ENCODE results near the gene BRAF.
"Not testable (repeated sequence)": the region's sequence is repeated elsewhere in the genome, so short reads cannot be mapped to it uniquely, and the experiment has no call there.

Gene BRAF

GRCh38 chr7:140873434-140873833, 51.3 kb downstream of the BRAF start:
- DNase-seq: no peak

DNA sequence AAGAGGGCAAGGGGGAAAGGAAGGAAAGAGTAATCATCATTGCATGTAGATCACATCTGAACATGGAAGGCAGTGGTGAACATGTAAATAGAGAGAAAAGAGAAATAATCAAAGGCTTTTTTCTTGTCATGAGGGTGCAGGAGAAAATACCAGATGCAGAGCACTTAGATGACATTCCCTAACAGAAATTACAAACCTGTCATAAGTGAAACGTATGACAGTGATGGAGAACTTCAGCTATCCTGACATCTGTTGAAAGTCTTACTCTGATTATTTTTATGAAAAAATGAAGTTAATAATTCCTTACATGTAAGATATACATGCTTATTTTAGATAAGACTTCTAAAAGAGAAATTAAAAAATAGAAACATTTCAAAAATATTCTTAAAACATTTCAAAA, 54.7 kb downstream of the BRAF start:
- no peak for DNase-seq

GRCh38 chr7:140869430-140869829, 55.3 kb downstream of the BRAF start:
- no peak for DNase-seq

- no peak for DNase-seq
Measured at GRCh38 chr7:140867467-140868462, 57.0 kb downstream of the BRAF start.

DNA sequence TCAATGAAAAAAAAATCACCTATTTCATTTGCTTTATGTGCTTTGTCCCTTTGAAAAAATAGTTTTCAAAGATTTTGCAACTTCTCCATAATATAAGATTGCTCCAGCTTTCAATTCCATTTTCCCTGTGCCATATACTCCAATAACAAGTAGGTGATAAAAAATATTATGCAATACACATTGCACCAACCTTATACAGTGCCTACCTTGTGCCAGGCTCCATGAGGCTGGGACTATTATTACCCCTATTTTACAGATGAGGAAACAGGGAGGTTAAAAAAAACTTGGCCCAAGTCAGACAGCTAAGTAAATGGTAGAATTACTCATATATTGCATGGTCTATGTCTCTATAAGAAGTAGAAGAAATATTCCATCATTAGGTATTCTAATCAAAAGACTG, 57.8 kb downstream of the BRAF start:
- no peak for DNase-seq

DNA sequence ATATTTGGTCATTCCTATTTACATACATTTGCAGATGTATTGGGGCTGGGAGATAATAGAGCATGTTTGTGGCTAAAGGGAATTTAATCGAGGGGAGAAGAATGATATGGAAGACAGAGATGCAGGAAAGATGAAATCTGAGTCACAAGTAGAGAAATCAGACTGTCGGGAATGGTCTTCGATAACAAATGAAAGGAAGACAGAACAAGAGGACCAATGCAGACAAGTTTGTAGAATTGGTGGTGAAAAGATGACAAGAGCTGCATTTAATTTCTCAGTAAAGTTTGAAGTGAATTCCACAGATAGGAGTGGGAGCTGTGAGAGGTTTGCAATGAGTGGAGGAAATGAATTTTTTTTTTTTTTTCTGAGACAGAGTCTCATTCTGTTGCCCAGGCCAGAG, 60.0 kb downstream of the BRAF start:
- no peak for DNase-seq

- DNase-seq: no peak
Measured at GRCh38 chr7:140863867-140864266, 60.9 kb downstream of the BRAF start.

GRCh38 chr7:140863184-140863583, 61.5 kb downstream of the BRAF start:
- no peak for DNase-seq

DNA sequence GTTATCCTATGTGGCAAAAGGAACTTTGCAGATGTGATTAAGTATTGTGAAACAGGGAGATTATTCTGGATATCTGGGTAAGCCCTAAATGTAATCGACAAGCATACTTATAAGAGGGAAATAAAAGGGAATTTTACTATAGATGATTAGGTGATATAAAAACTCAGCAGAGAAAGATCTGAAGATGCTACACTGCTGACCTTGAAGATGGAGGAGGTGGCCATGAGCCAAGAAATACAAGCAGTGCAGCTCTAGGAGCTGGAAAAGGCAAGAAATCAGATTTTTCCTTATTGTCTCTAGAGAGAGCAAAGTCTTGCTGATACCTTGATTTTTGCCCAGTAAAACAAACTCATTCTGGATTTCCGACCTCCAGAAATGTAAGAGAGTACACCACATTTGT, 67.7 kb downstream of the BRAF start:
- no peak for DNase-seq

GRCh38 chr7:140841166-140841715, 83.5 kb downstream of the BRAF start:
- no peak for DNase-seq

GRCh38 chr7:140831724-140832123, 93.0 kb downstream of the BRAF start:
- no peak for DNase-seq

DNA sequence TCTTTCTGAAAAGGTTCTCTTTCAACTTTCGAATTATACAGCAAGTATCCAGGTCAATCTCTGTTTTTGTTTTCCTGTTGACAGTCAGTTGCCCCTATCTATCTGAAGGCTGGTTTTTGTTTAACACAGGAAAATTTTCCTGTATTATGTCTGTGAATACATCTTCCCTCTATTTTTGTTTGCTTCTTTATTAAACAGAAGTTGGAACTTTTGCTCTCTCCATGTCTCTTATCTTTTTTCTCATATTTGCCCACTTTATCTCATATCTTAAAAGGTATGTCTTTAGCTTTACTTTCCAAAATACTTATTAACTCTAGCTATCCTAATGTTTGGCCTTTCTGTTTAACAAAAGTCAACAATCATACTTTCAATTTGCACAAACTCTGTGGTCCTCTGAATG, 95.0 kb downstream of the BRAF start:
- DNase-seq: no peak

DNA sequence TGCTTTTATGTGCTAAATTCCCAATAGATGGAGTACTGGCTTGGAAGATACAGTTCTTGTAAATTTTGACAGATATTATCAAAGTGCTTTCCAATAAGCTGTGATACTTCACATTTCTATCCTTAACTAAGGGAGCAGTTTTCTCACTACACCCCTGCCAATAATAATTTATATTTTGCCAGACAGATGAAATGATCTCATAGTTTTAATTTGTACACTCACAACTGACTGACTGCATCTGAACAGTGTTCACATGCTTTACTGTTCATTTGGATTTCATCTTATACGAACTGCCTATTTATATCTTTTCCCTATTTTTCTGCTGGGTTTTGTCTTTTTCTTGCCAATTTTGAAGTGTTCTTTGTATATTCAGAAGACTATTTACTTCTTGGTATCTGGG, 96.0 kb downstream of the BRAF start:
- no peak for DNase-seq

DNA sequence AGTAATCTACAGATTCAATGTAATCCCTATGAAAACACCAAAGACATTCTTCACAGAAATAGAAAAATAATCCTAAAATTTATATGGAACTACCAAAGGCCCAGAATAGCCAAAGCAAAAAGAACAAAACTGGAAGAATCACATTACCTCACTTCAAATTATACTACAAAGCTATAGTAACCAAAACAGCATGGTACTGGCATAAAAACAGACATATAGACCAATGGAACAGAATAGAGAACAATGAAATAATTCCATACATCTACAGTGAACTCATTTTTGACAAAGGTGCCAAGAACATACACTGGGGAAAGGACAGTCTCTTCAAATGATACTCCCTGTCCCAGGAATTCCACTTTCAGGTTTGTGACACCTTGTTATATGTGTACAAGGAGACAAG, 107.3 kb downstream of the BRAF start:
- not testable (repeated sequence) for DNase-seq

GRCh38 chr7:140810830-140811556, 113.7 kb downstream of the BRAF start:
- DNase-seq: peak; percentile 55

- DNase-seq: no peak
Measured at GRCh38 chr7:140810385-140810784, 114.3 kb downstream of the BRAF start.

GRCh38 chr7:140778975-140779374, 145.8 kb downstream of the BRAF start:
- DNase-seq: no peak

GRCh38 chr7:140778568-140778967, 146.2 kb downstream of the BRAF start:
- no peak for DNase-seq

GRCh38 chr7:140774371-140774770, 150.4 kb downstream of the BRAF start:
- no peak for DNase-seq

GRCh38 chr7:140773104-140773503, 151.6 kb downstream of the BRAF start:
- no peak for DNase-seq

DNA sequence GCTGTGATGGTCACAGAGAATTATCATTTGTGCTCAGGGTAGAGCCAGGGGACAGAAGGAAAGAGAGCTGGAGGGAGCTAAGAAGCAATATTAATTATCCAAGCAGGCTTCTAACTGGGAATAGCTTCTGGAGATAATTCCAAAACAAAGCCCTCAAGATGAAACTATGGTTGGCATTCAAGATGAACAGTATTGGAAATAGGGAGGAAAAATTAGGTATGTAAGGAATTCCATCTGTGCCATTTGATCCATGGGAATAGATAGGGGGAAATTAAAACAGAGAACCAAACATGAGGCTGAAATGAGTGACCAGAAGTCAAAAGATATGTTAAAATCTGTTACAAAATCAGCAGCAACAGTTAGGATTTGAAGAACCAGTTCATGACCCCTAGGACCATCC, 152.9 kb downstream of the BRAF start:
- no peak for DNase-seq

GRCh38 chr7:140769852-140770251, 154.9 kb downstream of the BRAF start:
- DNase-seq: no peak

GRCh38 chr7:140767418-140767817, 157.3 kb downstream of the BRAF start:
- DNase-seq: no peak

DNA sequence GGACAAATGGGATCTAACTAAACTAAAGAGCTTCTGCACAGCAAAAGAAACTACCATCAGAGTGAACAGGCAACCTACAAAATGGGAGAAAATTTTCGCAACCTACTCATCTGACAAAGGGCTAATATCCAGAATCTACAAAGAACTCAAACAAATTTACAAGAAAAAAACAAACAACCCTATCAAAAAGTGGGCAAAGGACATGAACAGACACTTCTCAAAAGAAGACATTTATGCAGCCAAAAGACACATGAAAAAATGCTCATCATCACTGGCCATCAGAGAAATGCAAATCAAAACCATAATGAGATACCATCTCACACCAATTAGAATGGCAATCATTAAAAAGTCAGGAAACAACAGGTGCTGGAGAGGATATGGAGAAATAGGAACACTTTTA, 159.3 kb downstream of the BRAF start:
- DNase-seq: not testable (repeated sequence)
